Measurements from ENCODE around the gene RBMS1.

GRCh38 chr2:160402501-160402900 is 91.1 kb downstream of the RBMS1 start:
- TF ChIP-seq CTCF (conservative IDR thresholded peaks at IDR 0.05; ENCODE audit: low read depth in 2 of 2) (no peak), EZH2phosphoT487 (IDR thresholded peaks at IDR 0.05; ENCODE audit: unreplicated experiment) (no peak), EZH2 (IDR thresholded peaks at IDR 0.05; ENCODE audit: low read depth, unreplicated experiment) (no peak), POLR2AphosphoS5 (IDR thresholded peaks at IDR 0.05; ENCODE audit: low read depth) (no peak), JUNB (IDR thresholded peaks at IDR 0.05; ENCODE audit: unreplicated experiment) (no peak), ZNF114 (CRISPR knock-in tag; IDR thresholded peaks at IDR 0.05) (no peak), CREB1 (CRISPR knock-in tag; IDR thresholded peaks at IDR 0.05; ENCODE audit: low read depth) (no peak), ZNF462 (CRISPR knock-in tag; IDR thresholded peaks at IDR 0.05) (no peak), NANOG (IDR thresholded peaks at IDR 0.05; ENCODE audit: borderline replicate concordance) (no peak)
- TF ChIP-seq, protein P1, sequence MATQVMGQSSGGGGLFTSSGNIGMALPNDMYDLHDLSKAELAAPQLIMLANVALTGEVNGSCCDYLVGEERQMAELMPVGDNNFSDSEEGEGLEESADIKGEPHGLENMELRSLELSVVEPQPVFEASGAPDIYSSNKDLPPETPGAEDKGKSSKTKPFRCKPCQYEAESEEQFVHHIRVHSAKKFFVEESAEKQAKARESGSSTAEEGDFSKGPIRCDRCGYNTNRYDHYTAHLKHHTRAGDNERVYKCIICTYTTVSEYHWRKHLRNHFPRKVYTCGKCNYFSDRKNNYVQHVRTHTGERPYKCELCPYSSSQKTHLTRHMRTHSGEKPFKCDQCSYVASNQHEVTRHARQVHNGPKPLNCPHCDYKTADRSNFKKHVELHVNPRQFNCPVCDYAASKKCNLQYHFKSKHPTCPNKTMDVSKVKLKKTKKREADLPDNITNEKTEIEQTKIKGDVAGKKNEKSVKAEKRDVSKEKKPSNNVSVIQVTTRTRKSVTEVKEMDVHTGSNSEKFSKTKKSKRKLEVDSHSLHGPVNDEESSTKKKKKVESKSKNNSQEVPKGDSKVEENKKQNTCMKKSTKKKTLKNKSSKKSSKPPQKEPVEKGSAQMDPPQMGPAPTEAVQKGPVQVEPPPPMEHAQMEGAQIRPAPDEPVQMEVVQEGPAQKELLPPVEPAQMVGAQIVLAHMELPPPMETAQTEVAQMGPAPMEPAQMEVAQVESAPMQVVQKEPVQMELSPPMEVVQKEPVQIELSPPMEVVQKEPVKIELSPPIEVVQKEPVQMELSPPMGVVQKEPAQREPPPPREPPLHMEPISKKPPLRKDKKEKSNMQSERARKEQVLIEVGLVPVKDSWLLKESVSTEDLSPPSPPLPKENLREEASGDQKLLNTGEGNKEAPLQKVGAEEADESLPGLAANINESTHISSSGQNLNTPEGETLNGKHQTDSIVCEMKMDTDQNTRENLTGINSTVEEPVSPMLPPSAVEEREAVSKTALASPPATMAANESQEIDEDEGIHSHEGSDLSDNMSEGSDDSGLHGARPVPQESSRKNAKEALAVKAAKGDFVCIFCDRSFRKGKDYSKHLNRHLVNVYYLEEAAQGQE (IDR thresholded peaks at IDR 0.05; ENCODE audit: unreplicated experiment): no peak

All from GM23338 (cell line).